ENCODE measurements around the gene AKAP13.
"Not testable (repeated sequence)": the region's sequence is repeated elsewhere in the genome, so short reads cannot be mapped to it uniquely, and the experiment has no call there.

AKAP13 gene

DNA sequence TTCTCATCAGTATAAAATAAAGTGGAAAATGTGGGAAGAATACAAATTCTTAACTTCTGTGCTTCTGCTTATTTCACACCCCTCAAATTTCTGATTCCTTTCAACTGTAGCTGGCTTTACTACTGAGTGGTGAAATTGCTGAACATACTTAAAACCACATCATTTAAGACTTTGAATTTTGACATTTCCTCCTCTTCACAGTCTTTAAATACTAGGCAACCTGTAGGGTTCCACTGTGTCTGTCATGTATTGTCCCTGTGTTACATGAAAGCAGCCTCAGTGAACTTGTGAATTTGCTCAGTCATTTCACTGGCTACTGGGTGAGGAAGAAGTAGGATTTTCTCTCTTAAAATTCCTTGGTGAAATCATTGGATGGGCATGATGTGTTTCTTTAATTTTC lies 101.1 kb downstream of the AKAP13 start:
- not testable (repeated sequence) for DNase-seq

GRCh38 chr15:85482894-85483293 lies 102.5 kb downstream of the AKAP13 start:
- DNase-seq = peak; percentile 63

- not testable (repeated sequence) for DNase-seq
These were observed 103.6 kb downstream of the AKAP13 start for GRCh38 chr15:85483955-85484354.

- not testable (repeated sequence) for DNase-seq
These were observed 104.5 kb downstream of the AKAP13 start for GRCh38 chr15:85484923-85485322.

GRCh38 chr15:85485956-85486567 lies 105.7 kb downstream of the AKAP13 start:
- DNase-seq = peak; percentile 85

- DNase-seq = not testable (repeated sequence)
These were observed 107.4 kb downstream of the AKAP13 start for GRCh38 chr15:85487796-85488195.

DNA sequence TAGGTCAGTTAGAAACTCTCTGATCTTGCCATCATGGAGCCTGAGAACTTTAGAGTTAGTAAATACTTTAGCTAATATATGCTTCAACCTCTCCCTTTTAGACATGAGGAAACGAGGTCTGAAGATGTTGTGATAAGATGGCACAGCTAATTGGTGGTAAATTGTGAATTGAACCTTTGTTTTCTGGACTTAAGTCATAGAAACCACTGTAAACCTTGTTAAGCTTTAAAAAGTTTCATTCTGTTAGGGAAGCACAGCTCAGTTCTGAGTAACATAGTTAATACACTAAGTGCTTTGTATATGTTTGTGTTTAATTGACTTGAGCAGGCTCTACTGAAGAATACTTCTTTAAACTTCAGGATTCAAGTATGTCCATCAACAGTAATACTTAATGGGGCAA lies 108.6 kb downstream of the AKAP13 start:
- DNase-seq = no peak

DNA sequence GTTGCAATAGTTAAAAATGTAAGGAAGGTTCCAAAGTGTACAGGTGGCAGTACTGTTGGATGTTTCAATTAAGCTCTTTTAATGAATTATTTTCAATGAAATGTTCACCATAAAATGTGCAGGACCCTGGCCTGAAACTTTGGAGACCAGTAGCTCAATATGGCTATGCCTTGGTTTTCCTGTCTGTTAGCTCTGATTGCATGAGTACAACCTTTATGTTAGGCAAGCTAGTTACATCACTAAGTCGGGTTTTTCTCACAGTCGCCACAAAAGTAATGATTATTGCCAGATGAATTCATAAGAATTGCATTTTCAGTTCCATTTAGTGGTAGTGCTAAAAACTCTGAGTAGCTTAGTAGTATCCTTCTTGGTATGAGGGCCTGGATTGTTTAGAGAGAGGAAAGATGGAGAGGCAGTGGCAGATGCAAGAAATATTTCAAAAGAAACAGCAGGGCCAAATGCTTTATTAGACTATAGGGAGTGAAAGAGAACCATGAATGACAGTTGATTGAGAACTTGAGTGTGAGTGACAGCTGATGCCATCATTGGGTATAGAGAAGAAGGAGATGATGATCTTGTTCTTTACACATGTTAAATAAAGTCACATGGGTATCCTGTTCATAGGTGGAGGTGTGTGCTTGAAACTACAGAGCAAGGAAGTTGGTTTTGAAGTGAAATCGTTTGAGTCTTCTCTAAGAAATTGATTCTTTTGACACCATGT lies 109.5 kb downstream of the AKAP13 start:
- no peak for DNase-seq

GRCh38 chr15:85490856-85491255 lies 110.5 kb downstream of the AKAP13 start:
- no peak for DNase-seq

DNA sequence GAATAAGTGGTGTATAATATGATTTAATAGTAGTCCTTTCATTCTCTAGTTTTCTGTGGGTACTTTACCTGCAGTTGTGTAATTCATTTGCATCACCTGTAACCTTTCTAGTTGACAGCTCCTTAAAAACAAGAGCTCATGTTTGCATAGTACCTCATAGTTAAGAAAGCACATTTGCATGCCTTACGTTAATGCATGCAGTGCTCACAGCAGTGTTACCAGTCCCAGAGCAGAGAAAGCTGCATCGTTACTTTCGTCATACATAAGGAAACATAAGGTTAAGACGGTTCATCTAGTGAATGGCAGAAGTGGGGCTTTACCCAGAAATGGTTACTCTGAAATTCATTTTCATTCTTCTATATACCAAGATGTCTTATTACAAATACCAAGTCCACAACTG lies 111.3 kb downstream of the AKAP13 start:
- DNase-seq = no peak

DNA sequence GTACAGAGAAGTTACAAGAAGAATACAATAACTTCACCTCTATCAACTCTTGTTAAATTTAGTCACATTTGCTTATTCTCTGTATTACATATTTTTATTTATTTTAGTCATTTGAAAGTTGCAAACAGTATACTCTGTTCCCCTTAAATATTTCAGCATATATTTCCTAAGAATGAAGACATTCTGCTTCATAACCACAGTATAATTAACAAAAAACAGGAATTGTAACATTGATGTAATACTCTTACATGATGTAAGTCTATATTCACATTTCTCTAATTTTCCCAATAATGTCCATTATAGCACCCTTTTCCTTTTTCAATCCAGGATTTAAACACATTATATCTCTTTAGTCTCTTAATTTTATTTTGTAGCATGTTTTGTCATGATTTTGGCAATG lies 112.0 kb downstream of the AKAP13 start:
- no peak for DNase-seq

- DNase-seq = no peak
These were observed 112.9 kb downstream of the AKAP13 start for GRCh38 chr15:85493260-85493659.

DNA sequence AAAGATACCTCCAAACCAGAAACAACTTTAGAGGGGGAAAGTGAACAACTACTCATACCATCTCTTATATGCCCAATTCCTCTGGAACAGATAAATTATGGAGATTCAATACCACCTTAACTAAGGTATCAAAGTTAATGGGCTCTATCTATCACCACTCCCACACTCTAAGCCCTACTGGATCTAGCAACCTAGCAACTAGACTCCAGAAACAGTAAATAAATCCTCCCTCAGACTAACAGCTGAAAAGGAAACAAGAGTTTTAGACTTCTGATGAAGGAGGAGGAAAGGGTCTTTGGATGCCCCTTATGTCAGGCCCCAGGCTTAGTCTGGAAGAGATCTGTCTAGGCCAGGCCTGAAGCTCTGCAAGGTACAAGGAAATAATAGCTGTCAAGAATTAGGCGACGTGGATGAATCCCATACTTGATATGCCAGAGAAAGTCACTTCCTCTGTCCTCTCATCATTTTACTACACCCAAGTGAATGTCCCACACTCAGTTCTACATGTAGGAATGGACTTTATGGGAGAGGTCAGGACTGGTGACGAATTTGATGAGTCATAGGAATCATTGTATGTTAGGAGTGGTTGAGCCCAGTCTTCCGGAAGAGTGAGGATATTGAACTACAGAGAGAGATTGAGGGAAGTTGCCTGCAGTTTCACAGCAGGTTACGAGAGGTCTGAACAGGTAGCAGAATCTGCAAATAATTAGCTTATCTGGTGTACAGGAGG lies 113.8 kb downstream of the AKAP13 start:
- no peak for DNase-seq

DNA sequence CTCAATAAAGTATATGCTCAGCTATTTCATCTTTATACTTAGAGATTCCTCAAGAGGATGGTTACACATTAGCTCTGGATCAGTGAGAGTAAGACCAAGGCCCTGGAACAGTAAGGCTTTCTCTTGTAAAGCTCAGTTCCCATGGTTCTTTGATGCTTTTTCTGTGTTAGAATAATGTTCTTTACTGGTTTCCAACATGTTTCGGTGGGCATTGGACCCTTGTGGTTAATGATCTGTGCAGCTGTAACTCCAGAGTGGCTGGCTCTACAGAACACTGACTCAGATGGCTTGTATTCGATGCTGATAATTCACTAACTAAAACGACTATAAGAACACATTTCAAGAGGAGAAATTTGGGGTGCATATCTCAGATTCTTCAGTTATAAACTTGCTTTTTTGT lies 114.7 kb downstream of the AKAP13 start:
- DNase-seq = no peak

GRCh38 chr15:85495544-85495943 lies 115.1 kb downstream of the AKAP13 start:
- DNase-seq = no peak

GRCh38 chr15:85496151-85496550 lies 115.7 kb downstream of the AKAP13 start:
- no peak for DNase-seq

- DNase-seq = no peak
These were observed 116.3 kb downstream of the AKAP13 start for GRCh38 chr15:85496551-85497171.

- DNase-seq = no peak
These were observed 116.8 kb downstream of the AKAP13 start for GRCh38 chr15:85497172-85497569.

- no peak for DNase-seq
These were observed 118.1 kb downstream of the AKAP13 start for GRCh38 chr15:85498471-85498870.

DNA sequence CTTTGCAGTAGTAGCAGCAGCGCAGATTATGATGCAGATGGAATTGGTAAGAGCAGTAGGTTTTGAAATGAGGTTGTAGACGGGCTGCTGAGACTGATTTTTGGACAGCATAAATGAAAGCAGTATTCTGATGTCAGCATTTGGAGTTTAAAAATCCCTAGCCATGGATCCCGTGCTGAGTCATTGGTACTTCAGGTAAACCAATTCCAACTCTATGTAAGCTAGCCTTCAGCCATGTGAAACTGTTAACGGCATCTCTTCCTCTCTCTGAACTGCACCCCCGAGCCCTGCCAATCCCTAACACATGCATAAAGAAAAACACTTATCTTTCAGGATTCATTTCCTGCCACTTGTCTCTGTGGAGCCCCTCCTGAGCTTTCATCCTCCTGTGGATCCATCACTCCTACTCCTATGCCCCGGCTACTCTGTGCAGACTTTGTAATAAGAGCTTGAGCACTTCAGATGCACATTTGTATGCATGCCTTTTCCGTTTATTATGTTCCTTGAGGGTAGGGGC lies 119.0 kb downstream of the AKAP13 start:
- no peak for DNase-seq

DNA sequence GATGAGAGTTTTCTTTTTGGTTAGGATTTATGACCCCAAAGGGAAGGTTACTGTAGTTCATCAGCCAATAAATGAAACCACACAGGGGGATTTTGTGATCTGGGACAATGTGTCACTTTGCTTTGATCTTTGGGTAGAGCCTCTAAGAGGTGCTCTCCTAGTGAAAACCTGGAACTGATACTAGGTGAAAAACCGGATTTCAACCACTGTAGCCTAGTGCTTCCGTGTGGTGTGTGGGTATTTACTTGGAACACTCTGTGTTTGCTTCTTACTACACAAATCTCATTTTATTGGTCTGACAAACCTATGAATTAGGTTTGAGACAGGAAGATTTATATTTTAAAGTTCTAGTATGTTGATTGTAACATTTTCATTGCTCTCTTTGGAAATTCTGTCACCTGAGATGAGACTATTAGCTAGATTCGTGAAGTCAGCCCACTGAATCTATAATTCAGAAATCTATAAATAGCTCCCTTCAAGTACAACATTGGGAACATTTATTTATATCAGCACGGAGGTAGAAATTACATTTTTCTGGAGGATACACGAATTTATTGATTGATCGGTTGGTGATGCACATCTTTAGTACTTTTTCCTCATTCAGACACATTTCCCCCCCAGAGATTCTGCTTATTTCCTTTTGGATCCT lies 119.8 kb downstream of the AKAP13 start:
- no peak for DNase-seq

DNA sequence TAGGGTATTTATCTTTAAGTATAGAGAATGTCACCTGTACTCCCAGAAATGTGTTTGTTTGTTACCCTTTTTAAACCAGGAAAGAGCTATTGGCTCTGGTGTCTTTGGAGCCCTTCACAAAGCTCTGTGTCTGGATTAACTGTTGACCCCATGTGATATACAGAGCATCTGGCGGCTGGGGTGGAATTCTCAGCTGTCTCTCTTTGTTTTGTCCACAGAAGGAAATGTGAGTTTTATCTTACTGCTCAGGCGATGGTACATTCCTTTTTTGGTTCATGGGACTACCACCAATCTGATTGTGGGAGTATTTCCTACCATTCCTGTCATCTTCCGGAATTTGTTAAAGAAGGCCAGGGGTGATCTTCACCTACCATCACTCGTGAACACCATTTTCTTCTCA lies 120.3 kb downstream of the AKAP13 start:
- peak; percentile 4 for DNase-seq

- no peak for DNase-seq
These were observed 121.2 kb downstream of the AKAP13 start for GRCh38 chr15:85501574-85501973.
